Cardiac fibroblast (primary cell): Measurements from ENCODE around the gene CATSPER3.

ENCODE experiments used
- DNase-seq, 2 donors: peaks; one replicate each; pipeline versions ENCODE4 v3.0.0 to v3.0.0-alpha.2; 2010; ENCODE audit warnings: low read depth in 2 of 2
- H3K4me3 ChIP-seq, 2 donors: replicated peaks in 1 of 2; 1 replicate in 1 of 2; 2 replicates in 1 of 2; pipeline ENCODE4 v1.5.1; 2011; ENCODE audit warnings: low read depth in 2 of 2, low read length in 2 of 2, mild to moderate bottlenecking in 2 of 2, moderate library complexity in 1 of 2
- TF ChIP-seq, protein P1 (sequence below): IDR thresholded peaks from one replicate; pipeline ENCODE4 v1.5.1; 2011; ENCODE audit warnings: low read depth, mild to moderate bottlenecking, low read length, inconsistent platforms

CATSPER3 gene

DNA sequence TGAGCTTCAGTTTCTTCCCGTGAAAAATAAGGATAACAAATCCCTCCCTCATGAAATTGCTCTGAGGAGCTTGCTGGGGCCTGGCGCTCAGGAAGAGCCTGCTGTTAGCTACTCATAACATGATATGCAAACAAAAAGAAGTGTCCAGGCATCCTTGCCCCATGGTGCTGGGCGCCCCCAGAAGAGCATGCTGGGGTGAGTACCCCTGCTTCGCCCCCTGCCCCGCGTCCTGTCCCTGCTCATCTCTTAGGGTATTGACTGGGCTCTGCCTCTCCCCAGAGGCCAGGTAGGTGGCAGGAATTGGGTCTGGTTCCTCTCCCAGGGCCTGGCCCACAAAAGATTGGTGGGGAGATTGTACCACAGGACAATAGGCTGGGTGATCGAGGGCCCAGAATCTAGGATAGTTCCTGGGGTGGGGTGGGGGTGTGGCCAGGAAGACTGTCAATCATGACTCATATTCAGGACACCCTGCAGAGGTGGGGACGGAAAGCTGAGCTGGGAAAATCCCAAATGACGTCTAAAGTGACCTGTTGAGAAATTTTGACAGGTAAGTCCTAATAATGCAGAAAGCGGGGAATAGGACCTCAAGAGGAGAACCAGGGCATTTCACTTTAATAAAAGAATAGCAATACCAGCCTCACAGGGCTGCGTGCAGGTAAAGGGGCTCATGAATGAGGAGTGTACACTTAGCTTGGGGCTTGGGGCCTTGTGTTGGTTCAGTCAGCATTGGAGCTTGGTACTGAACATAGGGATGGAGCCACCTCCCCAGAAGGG lies 57.4 kb downstream of the CATSPER3 start:
- TF ChIP-seq, protein P1, sequence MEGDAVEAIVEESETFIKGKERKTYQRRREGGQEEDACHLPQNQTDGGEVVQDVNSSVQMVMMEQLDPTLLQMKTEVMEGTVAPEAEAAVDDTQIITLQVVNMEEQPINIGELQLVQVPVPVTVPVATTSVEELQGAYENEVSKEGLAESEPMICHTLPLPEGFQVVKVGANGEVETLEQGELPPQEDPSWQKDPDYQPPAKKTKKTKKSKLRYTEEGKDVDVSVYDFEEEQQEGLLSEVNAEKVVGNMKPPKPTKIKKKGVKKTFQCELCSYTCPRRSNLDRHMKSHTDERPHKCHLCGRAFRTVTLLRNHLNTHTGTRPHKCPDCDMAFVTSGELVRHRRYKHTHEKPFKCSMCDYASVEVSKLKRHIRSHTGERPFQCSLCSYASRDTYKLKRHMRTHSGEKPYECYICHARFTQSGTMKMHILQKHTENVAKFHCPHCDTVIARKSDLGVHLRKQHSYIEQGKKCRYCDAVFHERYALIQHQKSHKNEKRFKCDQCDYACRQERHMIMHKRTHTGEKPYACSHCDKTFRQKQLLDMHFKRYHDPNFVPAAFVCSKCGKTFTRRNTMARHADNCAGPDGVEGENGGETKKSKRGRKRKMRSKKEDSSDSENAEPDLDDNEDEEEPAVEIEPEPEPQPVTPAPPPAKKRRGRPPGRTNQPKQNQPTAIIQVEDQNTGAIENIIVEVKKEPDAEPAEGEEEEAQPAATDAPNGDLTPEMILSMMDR, result no peak
- no peak for DNase-seq
- H3K4me3 ChIP-seq, result no peak overlapping the region

GRCh38 chr5:135025730-135026644 lies 58.3 kb downstream of the CATSPER3 start:
- no peak overlapping the region for H3K4me3 ChIP-seq
- TF ChIP-seq, protein P1, result no peak
- DNase-seq, result no peak

- TF ChIP-seq, protein P1, result no peak
- no peak overlapping the region for H3K4me3 ChIP-seq
- no peak for DNase-seq
Observed at GRCh38 chr5:135026645-135027265, 59.0 kb downstream of the CATSPER3 start.

GRCh38 chr5:135027266-135027696 lies 59.6 kb downstream of the CATSPER3 start:
- DNase-seq, result no peak
- TF ChIP-seq, protein P1, result no peak

GRCh38 chr5:135027697-135028615 lies 60.2 kb downstream of the CATSPER3 start:
- TF ChIP-seq, protein P1, result no peak
- no peak for DNase-seq
- no peak overlapping the region for H3K4me3 ChIP-seq

More at GRCh38 chr5:135027266-135027696, 59.6 kb downstream of the CATSPER3 start:
- H3K4me3 ChIP-seq, result no peak overlapping the region
